RKO (cell line): ENCODE measurements around the gene MTPN.

Experiments used
- DNase-seq: peaks from one replicate; pipeline ENCODE4 v3.0.0-alpha.2; 2016; ENCODE audit warnings: low spot score

MTPN gene

GRCh38 chr7:135977007-135977741, at the start of gene MTPN:
Gene MTPN (minus strand): TSS chr7:135977359. CDS start chr7:135977100, 259 bp downstream.
- peak; percentile 99 for DNase-seq

- no peak for DNase-seq
Measured at GRCh38 chr7:136026209-136026608, 49.0 kb upstream of the MTPN start.

GRCh38 chr7:136023134-136023869, 46.1 kb upstream of the MTPN start:
- no peak for DNase-seq

DNA sequence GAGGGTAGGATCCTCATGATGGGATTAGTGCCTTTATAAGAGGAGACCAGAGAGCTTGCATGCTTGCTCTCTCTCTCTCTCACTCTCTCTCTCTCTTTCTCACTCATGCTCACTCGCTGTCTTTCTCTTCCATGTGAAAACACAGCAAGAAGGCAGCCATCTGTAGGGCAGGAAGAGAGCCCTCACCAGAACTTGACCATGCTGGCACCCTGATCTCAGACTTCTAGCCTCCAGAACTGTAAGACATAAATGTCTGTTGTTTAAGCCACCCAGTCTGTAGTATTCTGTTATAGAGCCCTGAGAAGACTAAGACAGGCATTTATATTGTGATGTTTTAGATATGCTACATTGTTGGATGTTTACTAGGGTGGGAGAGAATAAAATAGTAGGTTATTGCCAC, 43.4 kb upstream of the MTPN start:
- DNase-seq, result no peak

GRCh38 chr7:136018104-136018503, 40.9 kb upstream of the MTPN start:
- no peak for DNase-seq

DNA sequence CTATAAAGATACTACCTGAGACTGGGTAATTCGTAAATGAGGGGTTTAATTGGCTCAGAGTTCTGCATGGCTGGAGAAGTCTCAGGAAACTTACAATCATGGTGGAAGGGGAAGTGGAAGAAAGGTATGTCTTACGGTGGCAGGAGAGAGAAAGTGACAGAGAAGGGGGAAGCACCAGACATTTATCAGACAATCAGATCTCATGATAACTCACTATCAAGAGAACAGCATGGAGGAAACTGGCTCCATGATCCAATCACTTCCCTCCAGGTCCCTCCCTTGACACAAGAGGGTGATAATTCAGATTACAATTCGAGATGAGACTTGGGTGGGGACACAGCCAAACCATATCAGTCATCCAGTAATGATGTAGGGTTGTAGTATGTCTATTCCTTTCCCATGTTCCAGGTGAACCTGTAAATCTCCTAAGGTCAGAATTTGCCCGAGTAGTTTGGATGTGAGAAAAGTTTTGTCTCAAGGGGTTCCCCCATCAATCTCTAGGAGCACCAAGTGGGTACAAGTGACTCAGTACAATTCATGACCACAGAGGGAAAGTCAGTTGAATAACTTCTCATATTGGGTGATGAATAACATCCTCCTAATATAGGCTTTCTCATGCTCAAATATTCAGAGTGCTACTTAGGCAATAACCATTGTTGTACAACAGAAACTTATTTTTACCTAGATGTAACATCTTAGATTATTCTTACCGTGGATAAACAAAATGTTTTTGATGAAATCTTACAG, 39.7 kb upstream of the MTPN start:
- DNase-seq, result no peak

- DNase-seq, result no peak
Measured at GRCh38 chr7:136015638-136016037, 38.5 kb upstream of the MTPN start.

- no peak for DNase-seq
Measured at GRCh38 chr7:136014659-136015058, 37.5 kb upstream of the MTPN start.

DNA sequence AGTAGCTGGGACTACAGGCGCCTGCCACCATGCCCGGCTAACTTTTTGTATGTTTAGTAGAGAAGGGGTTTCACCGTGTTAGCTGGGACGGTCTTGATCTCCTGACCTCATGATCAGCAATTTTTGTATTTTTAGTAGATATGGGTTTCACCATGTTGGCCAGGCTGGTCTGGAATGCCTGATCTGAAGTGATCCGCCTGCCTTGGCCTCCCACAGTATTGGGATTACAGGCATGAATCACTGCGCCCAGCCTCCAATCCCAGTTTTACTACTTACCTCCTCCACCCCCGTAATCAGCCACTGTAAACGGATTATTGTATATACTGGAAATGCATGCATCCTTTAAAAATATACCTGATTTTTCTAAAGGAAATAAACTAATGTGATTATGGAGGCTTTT, 35.1 kb upstream of the MTPN start:
- DNase-seq, result no peak

DNA sequence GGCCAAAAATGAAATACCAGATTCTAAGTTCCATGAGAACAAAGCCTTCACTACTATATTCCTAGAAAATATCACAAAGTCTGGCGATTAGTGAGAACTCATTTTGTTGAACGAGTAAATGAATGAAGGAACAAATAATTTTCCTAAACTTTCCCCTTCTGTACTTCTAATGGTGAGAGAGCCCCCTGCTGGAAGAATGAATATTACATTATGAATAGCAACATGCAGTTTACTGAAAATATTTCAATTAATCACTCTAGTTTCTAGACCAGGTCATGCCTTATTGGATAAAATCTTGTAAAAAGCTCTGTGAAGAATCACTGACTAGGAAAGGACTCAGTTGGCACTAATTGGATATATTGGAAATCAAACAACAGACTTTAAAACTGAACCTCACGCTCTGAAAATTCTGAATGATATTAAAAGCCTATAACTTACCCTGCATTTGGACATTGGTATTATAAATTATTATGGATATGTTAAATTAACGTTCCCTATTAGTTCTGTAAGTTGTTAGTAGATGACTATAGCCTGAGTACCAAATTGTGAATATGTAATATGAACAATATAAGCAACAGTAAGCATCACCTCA, 32.4 kb upstream of the MTPN start:
- peak; percentile 75 for DNase-seq

DNA sequence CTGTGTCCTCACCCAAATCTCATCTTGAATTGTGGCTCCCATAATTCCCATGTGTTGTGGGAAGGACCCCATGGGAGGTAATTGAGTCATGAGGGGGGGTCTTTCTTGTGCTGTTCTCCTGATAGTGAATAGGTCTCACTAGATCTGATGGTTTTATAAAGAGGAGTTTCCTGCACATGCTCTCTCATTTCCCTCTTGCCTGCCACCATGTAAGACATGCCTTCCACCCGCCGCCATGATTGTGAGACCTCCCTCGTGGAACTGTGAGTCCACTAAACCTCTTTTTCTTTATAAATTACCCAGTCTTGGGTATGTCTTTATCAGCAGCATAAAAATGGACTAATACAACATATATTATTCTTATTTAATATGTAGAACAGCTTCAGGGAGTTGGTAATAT, 29.0 kb upstream of the MTPN start:
- no peak for DNase-seq

DNA sequence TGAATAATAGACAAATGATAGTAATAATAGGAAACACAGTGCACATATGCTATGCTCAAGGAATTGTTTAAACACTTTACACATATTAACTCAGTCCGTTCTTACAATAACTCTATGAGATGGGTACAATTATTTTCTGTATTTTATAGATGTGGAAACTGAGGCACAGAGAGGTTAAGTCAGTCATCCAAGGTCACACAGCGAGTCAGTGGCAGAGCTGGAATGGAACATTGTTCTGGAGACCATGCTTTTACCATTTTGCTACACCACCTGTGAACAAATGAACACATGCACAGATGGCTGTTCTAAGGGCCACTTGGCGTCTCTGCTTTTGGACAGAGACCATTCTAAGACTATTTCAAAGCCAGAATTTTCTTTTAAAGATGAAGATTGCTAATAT, 26.9 kb upstream of the MTPN start:
- no peak for DNase-seq

DNA sequence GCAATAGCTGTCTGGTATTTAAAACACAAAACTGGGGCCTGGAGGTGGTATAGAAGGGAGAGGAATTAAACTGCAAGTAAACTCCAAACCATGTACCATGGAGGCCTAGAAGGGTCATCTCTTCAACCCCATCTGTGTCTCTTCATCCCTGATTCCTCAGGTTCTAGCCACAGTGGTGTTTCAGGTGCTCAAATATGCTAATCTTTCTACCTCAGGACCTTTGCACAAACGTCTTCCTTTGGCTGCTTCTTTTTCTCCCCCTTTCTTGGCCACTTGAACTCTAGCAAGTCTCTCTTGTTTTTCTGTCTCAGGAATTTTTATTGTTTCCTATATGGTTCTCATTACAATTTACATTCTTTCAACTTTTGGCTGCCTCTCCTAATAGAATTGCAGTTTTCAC, 25.6 kb upstream of the MTPN start:
- no peak for DNase-seq

GRCh38 chr7:136000288-136000913, 23.2 kb upstream of the MTPN start:
- no peak for DNase-seq

DNA sequence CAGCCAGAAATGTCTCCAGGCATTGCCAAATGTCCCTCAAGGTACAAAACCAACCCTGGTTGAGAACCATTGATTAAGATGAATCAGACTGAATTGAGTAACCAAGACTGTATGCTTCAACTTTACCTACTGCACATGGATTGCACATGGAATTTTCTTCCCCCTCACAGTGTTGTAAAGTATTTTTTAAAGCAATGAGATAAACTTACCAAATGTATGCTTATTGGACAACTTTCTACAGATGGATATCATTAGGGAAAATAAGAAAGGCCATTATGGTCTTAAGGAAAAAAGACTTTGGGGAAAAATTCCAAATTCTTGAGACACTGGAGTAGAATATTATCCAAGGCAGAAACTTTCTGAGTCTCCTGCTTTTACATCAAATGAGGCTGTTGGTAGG, 20.9 kb upstream of the MTPN start:
- no peak for DNase-seq

DNA sequence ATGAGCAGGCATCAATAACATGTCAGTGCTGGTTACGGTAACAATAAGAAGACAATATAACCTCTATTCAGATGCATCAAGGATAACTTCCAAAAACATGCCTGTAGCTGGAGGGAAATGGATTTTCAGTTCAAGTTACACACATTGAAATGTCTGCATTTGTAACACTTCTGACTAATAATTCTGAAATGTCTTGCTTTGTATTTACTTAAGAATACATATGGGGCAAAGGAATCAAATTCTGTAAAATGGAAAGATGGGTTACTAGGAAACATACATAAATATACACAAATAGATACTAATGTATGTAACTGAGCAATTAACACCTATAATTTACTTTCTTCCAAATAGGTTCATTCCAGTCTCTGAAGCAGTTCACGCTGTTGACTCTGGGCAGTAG, 18.6 kb upstream of the MTPN start:
- no peak for DNase-seq

- DNase-seq, result peak; percentile 83
Measured at GRCh38 chr7:135994466-135995205, 17.5 kb upstream of the MTPN start.

DNA sequence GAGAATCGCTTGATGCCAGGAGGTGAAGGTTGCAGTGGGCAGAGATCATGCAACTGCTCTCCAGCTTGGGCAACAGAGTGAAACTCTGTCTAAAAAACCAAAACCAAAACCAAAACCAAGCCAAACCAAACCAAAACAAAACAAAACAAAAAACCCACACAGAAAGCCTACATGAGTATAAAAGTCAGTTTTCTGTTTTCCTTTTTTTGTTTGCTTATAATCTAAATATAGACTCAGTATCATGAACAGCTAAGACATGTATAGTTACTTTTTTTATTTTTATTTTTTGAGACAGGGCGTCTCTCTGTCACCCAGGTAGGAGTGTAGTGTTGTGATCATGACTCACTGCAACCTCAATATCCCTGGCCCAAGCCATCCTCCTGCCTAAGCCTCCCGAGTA, 16.8 kb upstream of the MTPN start:
- no peak for DNase-seq

DNA sequence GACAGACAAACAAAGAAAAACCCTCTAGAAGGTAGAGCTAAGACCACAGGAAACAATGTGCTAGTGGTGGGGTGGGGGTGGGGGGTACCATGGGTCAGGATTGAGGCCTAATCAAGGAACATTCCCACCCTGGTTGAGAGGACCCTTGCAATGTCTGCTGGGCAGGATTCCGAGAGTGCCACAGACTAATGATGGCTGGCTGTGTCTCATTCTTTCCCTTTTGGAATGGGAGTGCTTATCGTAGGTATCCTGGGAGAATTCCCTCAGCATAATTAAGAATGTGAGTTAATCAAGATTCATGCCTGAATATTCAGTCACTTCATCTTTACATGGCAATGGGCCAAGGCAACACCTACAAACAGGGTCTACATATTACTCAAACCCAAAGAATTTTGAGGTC, 14.7 kb upstream of the MTPN start:
- no peak for DNase-seq

- DNase-seq, result no peak
Measured at GRCh38 chr7:135991322-135991721, 14.2 kb upstream of the MTPN start.

GRCh38 chr7:135990258-135990657, 13.1 kb upstream of the MTPN start:
- no peak for DNase-seq
